Endothelial cell of umbilical vein (primary cell): ENCODE measurements around the gene SCAF1. TPM values are rescaled to one million over a fixed set of nuclear protein-coding genes. Genes with fewer than 3 reads are reported as not detected.
A peak's percentile ranks its signal among the peaks of the same experiment; 100 is the strongest.

Experiments
- BruUV-seq: library from RNA; stranded (reverse); fragments of 400-500 nt; replicated peaks from 2 replicates; lab custom pipeline; 2021; lab: Mats Ljungman, UMichigan
- CTCF ChIA-PET: fragments of 300-600, 350-600 bp; sonication (Branson Sonifier 250); formaldehyde crosslinking; loops from one replicate; lab custom pipeline; 2021; ENCODE audit warnings: antibody characterized with exemption, inconsistent platforms; lab: Charles Lee
- POLR2A ChIA-PET: fragments of 300-600, 350-600 bp; sonication (Branson Sonifier 250); formaldehyde crosslinking; loops from one replicate; lab custom pipeline; 2021; ENCODE audit warnings: antibody characterized with exemption, inconsistent platforms; lab: Charles Lee
- DNase-seq: peaks from one replicate; pipeline ENCODE4 v3.0.0-alpha.2; 2011; ENCODE audit warnings: low read depth, low spot score
- FAIRE-seq: peaks from 2 replicates; lab custom pipeline; 2011; peaks lifted over from hg19 to GRCh38; lab: Jason Lieb, UNC
- H2AFZ ChIP-seq: 2 replicates; pipeline ENCODE4 v1.6.0; 2012; ENCODE audit warnings: low read depth, low read length, control low read depth, inconsistent platforms
- H3K27ac ChIP-seq: 2 replicates; pipeline ENCODE4 v1.5.1; 2011; ENCODE audit warnings: low read depth, mild to moderate bottlenecking, control low read depth, low read length, moderate library complexity; ENCODE audit not compliant: insufficient read depth
- H3K27me3 ChIP-seq, 2 experiments: 2 replicates each; pipeline versions ENCODE4 v1.6.0 to v1.6.1; 2011; ENCODE audit warnings: low read length in 2 of 2, mixed read lengths in 1 of 2; ENCODE audit not compliant: control insufficient read depth in 2 of 2, insufficient read depth in 2 of 2
- H3K36me3 ChIP-seq, 2 experiments: 2 replicates in 1 of 2; 3 replicates in 1 of 2; pipeline ENCODE4 v1.5.1; 2011; ENCODE audit warnings: low read length in 2 of 2, mild to moderate bottlenecking in 1 of 2, moderate library complexity in 1 of 2; ENCODE audit not compliant: control insufficient read depth in 2 of 2, insufficient read depth in 2 of 2; ENCODE audit errors: extremely low read depth in 1 of 2
- H3K4me1 ChIP-seq: 3 replicates; pipeline ENCODE4 v1.5.1; 2011; ENCODE audit warnings: mild to moderate bottlenecking, low read length; ENCODE audit not compliant: control insufficient read depth, insufficient read depth; ENCODE audit errors: extremely low read depth
- H3K4me2 ChIP-seq: 2 replicates; pipeline ENCODE4 v1.6.1; 2011; ENCODE audit warnings: low read length, control low read depth, mixed read lengths; ENCODE audit not compliant: insufficient read depth
- H3K4me3 ChIP-seq, 3 experiments: fragments of 200-600 bp in 1 of 3; sonication (generic), shearing (Covaris generic) in 1 of 3; replicated peaks in 1 of 3; 2 replicates each; pipeline ENCODE4 v1.5.1; 2011 to 2016; ENCODE audit warnings: control low read depth in 3 of 3, low read length in 3 of 3, mild to moderate bottlenecking in 2 of 3, inconsistent platforms in 1 of 3, low read depth in 1 of 3, moderate library complexity in 1 of 3; ENCODE audit not compliant: insufficient read depth in 1 of 3
- H3K79me2 ChIP-seq: 2 replicates; pipeline ENCODE4 v1.6.0; 2012; ENCODE audit warnings: low read length, inconsistent platforms; ENCODE audit not compliant: control insufficient read depth, insufficient read depth
- H3K9ac ChIP-seq: replicated peaks from 2 replicates; pipeline ENCODE3; 2011; ENCODE audit warnings: low read length, control low read depth; ENCODE audit not compliant: insufficient read depth; ENCODE audit errors: extremely low read depth
- H3K9me1 ChIP-seq: replicated peaks from 3 replicates; pipeline ENCODE4 v1.6.0; 2011; ENCODE audit warnings: mild to moderate bottlenecking, low read length; ENCODE audit not compliant: control insufficient read depth, insufficient read depth; ENCODE audit errors: extremely low read depth
- H3K9me3 ChIP-seq: replicated peaks from 2 replicates; pipeline ENCODE4 v1.5.1; 2012; ENCODE audit warnings: low read length, inconsistent platforms; ENCODE audit not compliant: control insufficient read depth, insufficient read depth
- H4K20me1 ChIP-seq: replicated peaks from 2 replicates; pipeline ENCODE3; 2011; ENCODE audit warnings: mild to moderate bottlenecking, low read length; ENCODE audit not compliant: control insufficient read depth, insufficient read depth; ENCODE audit errors: extremely low read depth
- CTCF ChIP-seq, 2 donors: IDR thresholded peaks; 1 replicate in 1 of 2; 2 replicates in 1 of 2; pipeline ENCODE4 v1.5.1; 2011; ENCODE audit warnings: low read length in 2 of 2, mild to moderate bottlenecking in 2 of 2, moderate library complexity in 2 of 2, control low read depth in 1 of 2, inconsistent platforms in 1 of 2, low read depth in 1 of 2; ENCODE audit not compliant: insufficient read depth in 1 of 2; ENCODE audit errors: extremely low read depth in 1 of 2
- EZH2 ChIP-seq: IDR thresholded peaks from 2 replicates; pipeline ENCODE4 v1.6.1; 2012; ENCODE audit warnings: borderline replicate concordance, low read depth, mild to moderate bottlenecking, moderate library complexity, low read length, inconsistent platforms; ENCODE audit not compliant: severe bottlenecking
- FOS ChIP-seq: IDR thresholded peaks from 2 replicates; pipeline ENCODE4 v1.6.1; 2011; ENCODE audit warnings: mild to moderate bottlenecking, low read length, moderate library complexity, borderline replicate concordance; ENCODE audit not compliant: insufficient read depth
- GATA2 ChIP-seq: IDR thresholded peaks from 2 replicates; pipeline ENCODE4 v1.7.0; 2011; ENCODE audit warnings: low read depth, mild to moderate bottlenecking, moderate library complexity, mixed read lengths, low read length; ENCODE audit not compliant: insufficient read length, insufficient read depth
- JUN ChIP-seq: IDR thresholded peaks from 2 replicates; pipeline ENCODE4 v1.6.1; 2011; ENCODE audit warnings: borderline replicate concordance, low read depth; ENCODE audit not compliant: insufficient read length, insufficient read depth
- MAX ChIP-seq: IDR thresholded peaks from 2 replicates; pipeline ENCODE4 v1.6.1; 2011; ENCODE audit not compliant: insufficient read depth, insufficient read length
- MYC ChIP-seq: IDR thresholded peaks from one replicate; pipeline ENCODE4 v1.6.1; 2011; ENCODE audit warnings: mild to moderate bottlenecking, low read depth, low read length
- POLR2A ChIP-seq: IDR thresholded peaks from 2 replicates; pipeline ENCODE4 v1.6.1; 2012; ENCODE audit warnings: low read depth, mild to moderate bottlenecking, control low read depth, low read length
- POLR2AphosphoS5 ChIP-seq: IDR thresholded peaks from 2 replicates; pipeline ENCODE4 v1.6.1; 2012; ENCODE audit warnings: low read depth, mild to moderate bottlenecking, control low read depth, low read length, moderate library complexity; ENCODE audit not compliant: insufficient read depth
- dilution Hi-C: fragments of 300-500 bp; cut with MboI; formaldehyde crosslinking; loops from one replicate; pipeline ENCODE4 v1.15.0; 2019; ENCODE audit warnings: low sequenced_read_pairs; ENCODE audit not compliant: extremely low pct_ligation_motif_present
- intact Hi-C: fragments of 100-400 bp; cut with micrococcal nuclease; formaldehyde crosslinking; loops from one replicate; pipeline ENCODE4 v1.10.0; 2022
- polyA plus RNA-seq, 4 experiments: library from polyadenylated mRNA; depleted of rRNA in 3 of 4; stranded (reverse) in 3 of 4; unstranded in 1 of 4; fragments of >200 nt; gene quantifications; 2 replicates each; pipeline versions ENCODE4 v1.2.1 to v1.2.3, GENCODE V29; 2011 to 2012; ENCODE audit warnings: missing spikeins in 1 of 4
- total RNA-seq: library from RNA; stranded (reverse); gene quantifications from 2 replicates; pipeline ENCODE4 v1.2.3, GENCODE V29; 2021

The SCAF1 gene
- total and polyA plus RNA-seq, 2 donors (not counting 3 experiments of a cell fraction or from before 2014, with no cell fraction given): 13.3 to 75.8 TPM

- no peak overlapping the region for H2AFZ ChIP-seq
- no peak overlapping the region for H3K4me3 ChIP-seq
- H3K36me3 ChIP-seq: peaks cover 14 to 55% of the 10 kb centered on the region in 2 experiments
- dilution Hi-C loops (no loop called here), intact Hi-C loops (no loop called here)
- H3K27me3 ChIP-seq: no peaks in the 10 kb centered on the region
- no peak overlapping the region for H3K4me2 ChIP-seq
- no peak overlapping the region for H3K9ac ChIP-seq
- no peaks in the 10 kb centered on the region for H3K9me1 ChIP-seq
- ChIA-PET CTCF (no interaction called here), POLR2A (no interaction called here)
- no peaks in the 10 kb centered on the region for H3K4me1 ChIP-seq
- H3K9me3 ChIP-seq: no peaks in the 10 kb centered on the region
- BruUV-seq: TSS peak; percentile 39
- no peak for DNase-seq
- no peak overlapping the region for H3K27ac ChIP-seq
- no peak for TF ChIP-seq CTCF (IDR thresholded peaks at IDR 0.05; ENCODE audit: extremely low read depth in 1 of 2, insufficient read depth in 1 of 2, low read depth in 1 of 2, low read length in 2 of 2)
- TF ChIP-seq JUN: no peak
- no peak for TF ChIP-seq MAX
- no peak for TF ChIP-seq MYC
- TF ChIP-seq POLR2AphosphoS5: no peak
- no peak for TF ChIP-seq POLR2A
- no peak for TF ChIP-seq EZH2
- TF ChIP-seq FOS: no peak
- no peak for TF ChIP-seq GATA2
- peaks cover 9% of the 10 kb centered on the region for H3K79me2 ChIP-seq
- no peaks in the 10 kb centered on the region for H4K20me1 ChIP-seq
- no peak for FAIRE-seq
Observed at GRCh38 chr19:49651029-49651819, 9.2 kb downstream of the SCAF1 start.
